HG03097 (cell line): ENCODE results near the gene PCSK5.

Source experiments
- ATAC-seq: cut with Tn5 transposase; IDR thresholded peaks from one replicate; pipeline ENCODE4 v1.9.1; 2021; ENCODE audit not compliant: unreplicated experiment, low FRiP score

Gene PCSK5

DNA sequence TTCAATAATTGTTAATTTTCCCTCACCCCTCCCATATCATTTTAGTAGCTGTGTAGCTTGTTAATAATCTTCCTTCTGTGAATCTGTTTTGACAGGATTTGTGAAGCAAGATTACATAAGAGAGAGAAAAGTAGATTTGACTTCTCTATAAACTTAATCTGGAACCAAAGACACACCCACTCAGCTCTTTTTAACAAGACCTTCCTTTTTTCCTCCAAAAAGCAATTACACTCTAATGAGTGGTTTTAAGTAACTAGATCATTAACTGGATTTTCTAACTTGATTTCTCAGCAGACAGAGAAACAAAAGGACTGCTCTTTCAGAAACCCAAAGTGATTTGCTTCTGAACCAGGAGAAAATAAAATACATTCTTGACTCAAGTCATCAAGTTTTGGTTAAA is 481.9 kb downstream of the PCSK5 start:
- no peak for ATAC-seq

DNA sequence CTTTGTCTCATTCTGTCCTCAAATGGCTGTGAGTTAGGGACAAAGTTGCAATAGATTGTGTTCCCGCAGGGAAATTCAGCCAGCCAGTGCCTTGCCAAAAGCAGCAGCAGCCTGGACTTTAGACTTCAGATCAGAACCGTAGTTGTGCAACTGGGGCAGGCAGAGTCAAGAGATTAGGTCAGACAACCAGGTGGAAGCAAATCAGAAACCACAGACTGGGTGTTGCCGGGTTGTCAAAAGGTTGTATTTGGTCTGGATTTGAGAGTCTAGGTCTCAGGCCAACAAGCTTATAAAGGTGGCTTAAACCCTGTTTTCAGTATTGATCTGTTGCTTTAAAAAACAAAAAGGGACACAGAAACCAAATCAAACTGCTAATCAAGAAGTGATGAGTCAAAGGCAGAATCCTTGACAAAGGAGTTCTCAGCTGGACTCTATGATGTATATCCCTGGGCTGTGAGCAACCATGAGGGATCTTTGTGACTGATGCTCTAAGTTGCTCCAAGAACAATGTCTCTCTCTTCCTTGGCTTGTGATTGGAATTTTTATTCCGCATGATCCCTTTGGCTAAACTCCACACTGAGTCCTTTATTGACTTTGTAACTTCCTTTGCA is 482.8 kb downstream of the PCSK5 start:
- no peak for ATAC-seq

DNA sequence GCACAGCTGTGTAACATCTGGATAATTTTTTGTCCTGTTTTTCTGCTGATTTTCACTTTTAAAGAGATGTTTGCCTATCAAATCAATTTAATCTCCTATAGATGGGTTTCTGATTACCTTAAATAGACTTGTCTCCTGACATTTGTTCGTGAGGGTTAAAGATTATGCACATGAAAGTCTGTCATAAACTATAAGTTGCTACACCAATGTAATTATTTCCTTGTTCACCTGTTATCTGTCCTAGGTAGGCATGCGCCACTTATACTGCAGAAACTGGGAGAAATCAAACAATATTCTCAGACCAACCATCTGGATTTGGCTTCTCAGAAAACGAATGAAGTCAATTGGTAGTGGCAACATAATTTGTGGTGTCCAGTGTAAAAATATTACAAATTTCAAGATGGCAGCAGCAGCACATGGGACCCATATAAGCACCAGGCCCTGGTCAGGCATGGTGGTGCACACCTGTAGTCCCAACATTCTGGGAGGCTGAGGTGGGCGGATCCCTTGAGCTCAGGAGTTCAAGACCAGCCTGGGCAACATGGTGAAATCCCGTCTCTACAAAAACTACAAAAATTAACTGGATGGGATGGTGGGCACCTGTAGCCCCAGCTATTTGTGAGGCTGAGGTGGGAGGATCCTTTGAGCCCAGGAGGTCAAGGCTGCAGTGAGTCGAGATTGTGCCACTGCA is 483.5 kb downstream of the PCSK5 start:
- no peak for ATAC-seq

DNA sequence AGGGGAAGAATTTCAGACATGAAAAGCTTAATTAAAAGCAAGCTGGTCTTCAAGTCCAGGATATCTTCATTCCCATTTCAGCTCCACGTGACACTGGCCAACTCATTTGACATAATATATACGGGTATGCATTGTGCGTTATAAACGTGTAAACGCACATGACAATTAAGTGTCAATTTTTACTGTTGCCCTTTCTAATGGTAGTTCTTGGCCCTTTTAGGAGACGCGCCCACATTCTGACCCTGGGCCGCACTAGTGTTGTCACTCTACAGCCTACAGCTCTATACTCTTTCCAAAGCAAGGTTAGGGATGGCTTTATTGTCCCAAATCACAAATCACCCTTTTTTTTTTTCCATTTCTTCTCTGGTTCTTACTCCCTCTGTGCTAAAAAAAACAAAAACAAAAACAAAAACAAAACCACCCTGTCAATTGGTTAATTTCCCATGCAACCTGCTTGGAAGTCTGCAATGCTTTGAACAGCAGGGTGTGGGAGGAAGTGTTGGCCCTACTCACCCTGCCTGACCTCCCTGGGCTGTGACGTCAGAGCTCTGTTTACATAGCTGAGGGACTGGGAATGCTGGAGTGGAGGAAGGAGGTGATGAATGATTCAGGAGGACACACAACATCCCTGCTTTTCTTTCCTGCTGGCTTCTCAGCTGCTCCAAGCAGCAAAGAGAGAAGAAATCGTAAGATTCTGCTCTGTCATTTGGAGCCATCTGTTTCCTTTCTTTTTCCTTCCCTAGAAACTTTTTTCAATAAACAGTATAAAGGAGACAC is 484.5 kb downstream of the PCSK5 start:
- no peak for ATAC-seq

DNA sequence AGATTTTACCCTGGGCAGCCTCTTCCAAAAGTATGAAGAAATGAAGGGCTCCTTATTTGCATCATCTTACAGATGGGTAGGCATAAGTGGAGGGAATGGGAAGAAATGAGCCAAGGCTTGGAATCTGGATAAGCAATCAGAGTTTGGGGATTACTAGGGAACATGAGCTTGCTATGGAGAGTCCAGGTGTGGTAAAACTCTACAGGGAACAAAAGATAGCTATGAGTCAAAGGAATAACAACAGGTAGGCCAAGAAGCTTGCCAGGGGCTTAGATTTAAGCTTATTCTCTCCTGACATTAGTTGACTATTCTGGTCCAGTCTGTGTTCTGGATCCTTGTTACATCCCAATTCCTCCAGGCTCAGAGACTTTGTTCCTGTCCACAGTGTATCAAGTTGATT is 487.3 kb downstream of the PCSK5 start:
- no peak for ATAC-seq

DNA sequence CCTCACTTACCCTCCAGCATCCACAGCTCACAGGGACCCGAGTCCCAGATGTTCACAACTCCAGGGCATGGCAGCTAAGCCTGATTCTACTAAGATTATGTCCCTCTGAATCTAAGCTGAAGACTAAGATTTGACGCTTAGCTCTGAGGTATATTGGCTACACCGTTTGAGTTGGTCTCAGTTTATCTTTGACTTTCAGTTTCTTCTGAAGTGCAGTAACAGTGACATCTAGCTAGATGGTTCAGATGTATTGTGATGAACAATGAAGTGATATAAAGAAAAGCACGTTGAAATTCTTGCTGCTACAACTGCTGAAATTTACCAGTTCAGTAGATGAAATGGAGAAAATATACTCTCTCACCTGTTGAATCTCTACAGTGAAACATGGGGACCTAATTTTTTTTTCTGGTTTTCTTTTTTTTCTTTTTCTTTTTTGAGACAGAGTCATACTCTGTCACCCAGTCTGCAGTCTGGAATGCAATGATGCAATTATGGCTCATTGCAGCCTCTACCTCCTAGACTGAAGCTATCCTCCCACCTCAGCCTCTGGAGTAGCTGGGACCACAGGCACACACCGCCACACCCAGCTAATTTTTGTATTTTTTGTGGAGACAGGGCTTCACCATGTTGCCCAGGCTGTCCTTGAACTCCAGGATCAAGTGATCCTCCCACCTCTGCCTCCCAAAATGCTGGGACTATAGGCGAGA is 488.0 kb downstream of the PCSK5 start:
- ATAC-seq: no peak

DNA sequence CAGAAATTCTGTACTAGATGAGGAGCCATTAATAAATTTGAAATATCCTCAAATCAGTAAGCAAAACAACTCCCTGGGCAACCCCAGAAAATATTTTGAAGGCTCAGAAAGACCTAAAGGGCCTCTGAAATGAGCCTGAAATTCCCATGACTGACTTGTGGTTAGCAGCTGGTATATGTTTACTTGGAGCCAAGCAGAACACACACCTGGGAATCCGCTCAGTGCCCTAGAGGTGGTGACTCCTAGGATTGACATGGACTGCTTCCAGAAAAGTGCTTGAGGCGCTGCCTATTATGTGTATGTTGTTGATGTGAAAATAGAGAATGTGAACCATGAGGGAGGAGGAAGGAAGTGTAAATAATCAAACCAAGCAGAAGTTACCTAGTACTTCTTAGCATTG is 489.0 kb downstream of the PCSK5 start:
- ATAC-seq: no peak

DNA sequence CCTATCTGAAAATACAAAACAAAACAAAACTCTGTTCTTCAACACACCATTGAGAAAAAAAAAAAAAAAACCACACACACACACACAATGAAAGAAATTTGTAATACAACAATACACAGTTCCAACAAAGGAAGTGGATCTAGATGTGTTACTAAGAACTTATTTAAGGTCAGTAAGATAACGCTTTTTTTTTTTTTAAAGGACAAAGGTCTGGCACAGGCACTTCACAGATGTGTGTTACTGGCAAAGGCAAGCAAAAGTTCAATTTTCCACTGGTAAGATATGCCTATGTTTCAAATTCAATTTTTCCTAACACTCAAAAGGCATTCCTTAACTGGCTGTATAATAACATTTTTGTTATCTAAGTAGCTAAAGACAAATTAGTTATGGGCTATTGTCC is 500.2 kb downstream of the PCSK5 start:
- no peak for ATAC-seq

DNA sequence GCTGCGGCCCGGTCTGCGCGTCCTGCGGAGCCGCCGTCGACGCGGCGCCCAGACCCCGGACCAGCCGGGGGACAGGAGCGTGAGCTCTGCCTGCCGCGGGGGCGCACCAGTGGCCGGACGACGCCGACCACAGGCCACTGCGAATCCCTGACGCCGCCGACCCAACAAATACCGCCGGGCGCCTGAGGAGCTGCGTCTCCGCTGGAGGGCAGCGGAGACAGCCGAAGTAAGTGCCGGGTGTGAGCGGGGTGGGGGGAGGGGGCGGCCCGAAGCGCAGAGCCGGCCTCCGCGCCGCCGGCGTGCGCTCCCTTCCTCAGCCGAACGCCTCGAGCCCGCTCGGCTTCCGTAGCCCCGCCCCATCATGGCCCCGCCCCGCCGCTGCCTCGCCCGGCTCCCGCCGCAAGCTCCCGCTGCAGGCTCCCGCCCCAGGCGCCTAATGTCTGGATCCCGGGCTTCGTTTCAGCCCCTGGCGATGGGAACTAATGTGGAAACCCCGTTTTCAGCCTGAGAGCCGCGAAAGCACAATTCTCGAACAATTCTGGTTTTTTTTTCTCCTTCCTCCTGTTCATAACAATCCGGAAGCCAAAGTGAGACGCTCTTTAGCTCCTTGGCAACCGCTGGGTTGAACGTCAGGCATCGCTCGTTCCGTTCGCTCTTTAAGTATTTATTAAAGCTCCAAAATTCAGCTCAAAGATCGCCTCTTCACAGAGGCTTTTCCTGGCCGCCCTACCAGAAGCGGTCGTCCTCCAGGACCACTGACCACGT is 503.9 kb downstream of the PCSK5 start, which contains the start of gene RFK:
Gene RFK (minus strand): TSS at position 232 of the 765 bp plus-strand sequence. CDS start 255 bp downstream, outside the sequence.
- ATAC-seq: peak; percentile 69

DNA sequence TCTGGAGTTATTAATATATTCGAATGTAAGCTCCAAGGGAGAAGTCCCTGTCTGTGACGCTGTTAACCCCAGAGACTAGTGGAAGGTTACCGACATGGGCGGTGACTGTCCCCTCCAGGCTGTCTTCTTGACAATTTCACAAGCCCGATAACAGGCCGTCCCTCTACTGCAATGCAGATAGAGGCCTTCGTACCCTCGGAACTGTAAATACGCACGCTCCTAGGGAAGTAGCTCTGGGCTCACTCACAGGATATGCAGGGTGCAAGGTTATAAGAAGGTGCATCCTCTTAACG is 504.4 kb downstream of the PCSK5 start:
- peak; percentile 47 for ATAC-seq

DNA sequence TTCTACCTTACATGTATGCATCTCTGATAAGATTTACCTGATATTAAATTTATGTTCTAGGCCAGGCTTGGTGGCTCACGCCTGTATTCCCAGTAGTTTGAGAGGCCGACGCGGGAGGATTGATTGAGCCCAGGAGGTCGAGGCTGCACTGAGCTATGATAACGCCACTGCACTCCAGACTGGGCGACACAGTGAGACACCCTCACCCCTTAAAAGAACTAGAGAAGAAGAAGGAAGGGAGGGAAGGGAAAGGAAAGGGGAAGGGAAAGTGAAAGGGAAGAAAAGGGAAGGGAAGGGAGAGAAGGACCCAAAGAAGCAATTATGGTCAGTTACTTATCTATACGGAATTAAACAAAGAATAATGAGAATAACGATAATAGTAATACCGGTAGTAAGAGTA is 504.9 kb downstream of the PCSK5 start:
- no peak for ATAC-seq

DNA sequence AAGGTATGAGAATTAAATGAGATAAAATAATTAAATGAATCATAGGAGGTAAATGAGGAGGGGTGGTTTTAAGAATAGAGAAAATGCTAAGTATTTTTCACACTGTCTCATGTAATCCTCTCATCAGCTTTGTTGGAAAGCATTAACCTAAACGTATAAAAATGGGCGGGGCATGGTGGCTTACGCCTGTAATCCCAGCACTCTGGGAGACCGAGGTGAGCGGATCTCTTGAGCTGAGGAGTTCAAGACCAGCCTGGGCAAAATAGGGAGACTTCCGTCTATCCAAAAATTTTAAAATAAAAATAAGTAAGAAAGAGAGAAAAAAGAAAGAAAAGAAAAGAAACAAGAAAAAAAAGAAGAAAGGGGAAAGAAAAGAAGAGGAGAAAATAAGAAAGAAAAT is 505.7 kb downstream of the PCSK5 start:
- no peak for ATAC-seq

DNA sequence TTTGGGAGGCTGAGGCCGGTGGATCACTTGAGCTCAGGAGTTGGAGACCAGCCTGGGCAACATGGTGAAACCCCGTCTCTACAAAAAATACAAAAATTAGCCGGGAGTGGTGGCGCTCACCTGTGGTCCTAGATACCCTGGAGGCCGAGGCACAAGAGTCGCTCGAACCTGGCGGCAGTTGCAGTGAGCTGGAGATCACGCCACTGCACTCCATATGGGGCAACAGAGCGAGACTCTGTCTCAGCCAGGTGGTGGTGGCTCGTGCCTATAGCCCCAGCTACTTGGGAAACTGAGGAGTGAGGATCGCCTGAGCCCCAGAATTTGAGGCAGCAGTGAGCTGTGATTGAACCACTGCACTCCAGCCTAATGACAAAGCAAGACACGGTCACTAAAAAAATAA is 506.1 kb downstream of the PCSK5 start:
- no peak for ATAC-seq

DNA sequence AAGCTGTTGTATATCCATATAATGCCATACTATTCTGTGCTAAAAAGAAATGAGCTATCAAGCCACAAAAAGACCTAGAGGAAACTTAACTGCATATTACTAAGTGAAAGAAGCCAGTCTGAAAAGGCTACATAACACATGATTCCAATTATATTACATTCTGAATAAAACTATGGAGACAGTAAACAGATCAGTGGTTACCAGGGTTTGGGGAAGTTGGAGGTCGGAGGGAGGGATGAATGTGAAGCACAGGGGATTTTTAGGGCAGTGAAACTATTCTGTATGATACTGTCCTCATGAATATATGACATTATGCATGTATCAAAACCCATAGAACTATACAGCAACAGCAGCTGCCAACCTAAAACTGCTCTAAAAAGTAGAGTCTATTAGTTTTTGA is 509.4 kb downstream of the PCSK5 start:
- no peak for ATAC-seq

DNA sequence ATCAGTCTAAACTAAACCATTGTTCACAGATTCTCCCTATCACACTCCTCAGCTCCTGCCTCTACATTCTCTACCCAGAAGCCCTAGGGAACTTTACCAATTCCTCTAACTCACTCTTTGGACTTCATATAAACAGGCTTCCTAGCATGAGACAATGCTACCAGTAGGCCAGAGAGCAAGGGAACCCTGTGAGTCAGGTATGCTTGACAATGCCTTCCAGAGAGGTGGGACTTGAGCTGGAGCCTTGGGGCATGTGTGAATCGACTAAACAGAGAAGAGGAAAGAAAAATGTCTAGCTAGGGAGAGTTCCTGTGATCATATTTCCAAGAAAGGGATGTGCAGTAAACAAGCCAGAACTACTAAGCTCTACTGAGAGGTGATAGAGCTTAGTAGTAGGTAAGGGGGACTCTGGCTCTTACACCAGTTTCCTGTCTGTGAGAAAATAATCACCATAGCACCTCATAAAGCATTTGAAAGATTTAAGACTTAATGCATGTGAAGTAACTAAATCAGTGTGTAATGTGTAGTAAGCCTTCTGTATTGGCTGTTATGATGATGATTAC is 510.1 kb downstream of the PCSK5 start:
- no peak for ATAC-seq

DNA sequence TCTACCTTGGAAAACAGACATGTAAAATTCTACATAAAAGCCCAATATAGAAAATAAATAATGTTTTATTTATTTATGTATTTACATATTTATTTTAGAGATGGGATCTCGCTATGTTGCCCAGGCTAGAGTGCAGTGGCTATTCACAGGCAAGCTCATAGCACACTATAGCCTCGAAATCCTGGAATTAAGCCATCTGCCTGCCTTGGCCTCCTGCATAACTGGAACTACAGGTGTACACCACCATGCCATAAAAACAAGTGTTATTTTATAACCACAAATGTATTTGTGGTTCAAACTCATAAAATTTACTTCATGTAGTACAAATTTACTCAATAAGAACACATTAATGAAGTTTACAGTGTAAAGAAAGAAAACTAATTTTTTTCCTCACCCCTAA is 510.7 kb downstream of the PCSK5 start:
- no peak for ATAC-seq

DNA sequence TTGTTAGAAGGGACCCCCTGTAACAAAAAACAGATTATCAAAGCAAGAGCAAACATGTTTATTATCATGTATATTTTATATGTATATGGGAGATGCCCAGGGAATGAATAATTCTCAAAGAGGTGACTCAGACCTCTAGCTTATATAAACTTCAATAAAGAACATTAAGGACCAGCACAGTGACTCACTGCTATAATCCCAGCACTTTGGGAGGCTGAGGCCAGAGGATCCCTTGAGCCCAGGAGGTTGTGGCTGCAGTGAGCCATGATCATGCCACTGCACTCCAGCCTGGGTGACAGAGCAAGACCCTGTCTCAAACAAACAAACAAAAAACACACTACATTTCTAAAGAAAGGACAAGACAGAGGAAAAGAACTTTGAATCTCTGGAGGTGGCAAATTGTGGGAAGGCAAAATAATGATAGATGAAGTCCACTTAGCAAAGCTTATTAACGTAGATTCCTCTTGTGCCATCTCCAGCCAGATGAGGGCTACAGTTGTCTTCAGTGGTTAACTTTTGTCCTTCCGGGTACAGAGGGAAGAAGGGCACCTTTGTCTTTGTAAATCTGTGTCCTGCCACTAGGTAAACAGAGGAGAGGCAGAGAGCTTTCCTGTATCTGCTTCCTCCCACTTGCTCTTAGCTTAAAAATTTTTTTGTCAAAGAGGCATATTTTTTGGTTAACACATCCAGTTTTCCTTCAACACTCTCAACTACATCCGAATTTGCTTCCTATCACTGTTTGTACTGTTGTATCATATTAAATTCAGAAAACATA is 511.3 kb downstream of the PCSK5 start:
- no peak for ATAC-seq

DNA sequence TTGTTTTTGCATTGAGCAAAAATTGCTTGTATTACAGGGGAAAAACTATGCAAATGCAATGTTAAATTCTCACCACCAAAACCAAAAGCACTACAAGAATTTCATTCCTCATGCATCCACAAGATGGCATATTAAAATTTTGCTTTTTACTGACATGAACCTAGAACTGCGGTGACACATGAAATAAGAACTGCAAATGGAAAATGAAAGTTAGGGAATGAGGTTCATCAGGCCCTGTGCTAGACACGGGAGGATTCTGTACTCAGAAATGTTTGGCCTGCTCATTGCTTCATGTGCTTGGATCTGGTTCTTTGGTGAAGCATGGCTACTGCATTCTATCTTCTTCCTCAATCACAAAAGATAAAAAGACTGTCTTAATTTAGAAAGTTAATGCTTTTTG is 512.9 kb downstream of the PCSK5 start:
- peak; percentile 88 for ATAC-seq

DNA sequence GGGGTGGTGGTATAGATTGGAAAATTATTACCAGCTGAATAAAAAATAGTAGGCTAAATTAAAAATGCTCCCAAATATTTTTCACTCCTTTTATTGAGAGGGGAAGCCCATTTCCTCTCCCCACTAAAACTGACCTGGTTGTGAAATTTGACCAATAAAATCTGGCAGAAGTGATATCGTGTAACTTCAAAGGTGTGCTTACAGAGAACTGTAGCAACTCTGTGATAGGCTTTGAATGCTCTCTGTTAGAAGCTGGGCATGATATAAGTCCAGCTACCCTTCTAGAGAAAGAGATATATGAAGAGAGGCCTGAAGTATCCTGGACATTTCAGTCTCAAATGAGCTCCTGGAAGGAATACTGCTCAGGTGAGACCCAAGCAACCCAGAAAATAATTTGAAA is 513.9 kb downstream of the PCSK5 start:
- no peak for ATAC-seq

DNA sequence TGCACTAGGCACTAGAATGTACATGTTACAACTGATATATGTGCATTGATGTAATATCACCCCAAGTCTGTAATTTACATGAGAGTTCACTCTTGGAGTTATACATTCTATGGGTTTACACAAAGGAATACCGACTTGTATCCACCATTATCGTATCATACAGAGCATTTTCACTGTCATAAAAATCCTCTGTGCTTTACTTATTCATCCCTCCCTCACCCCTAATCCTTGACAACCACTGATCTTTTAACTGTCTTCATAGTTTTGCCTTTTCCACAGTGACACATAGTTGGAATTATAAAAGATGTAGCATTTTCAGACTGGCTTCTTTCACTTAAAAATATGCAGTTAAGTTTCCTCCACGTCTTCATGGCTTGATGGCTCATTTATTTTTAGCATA is 514.9 kb downstream of the PCSK5 start:
- no peak for ATAC-seq
